Omental fat pad (tissue), 4 donors: Measurements from ENCODE around the gene TRMT10C. TPM values are rescaled to one million over a fixed set of nuclear protein-coding genes. Genes with fewer than 3 reads are reported as not detected.

Experiments
- ATAC-seq: fragments of 150-250 bp; one replicate; pipeline ENCODE4 v1.9.1; 2016; ENCODE audit warnings: mild to moderate bottlenecking, moderate library complexity; ENCODE audit not compliant: low FRiP score
- DNase-seq: peaks from one replicate; pipeline ENCODE4 v3.0.0-alpha.2; 2019; ENCODE audit warnings: low spot score
- CTCF ChIP-seq, 3 donors: fragments of 450-650 bp; IDR thresholded peaks; one replicate each; pipeline ENCODE4 v1.5.1; 2016 to 2017; ENCODE audit warnings: antibody characterized with exemption in 3 of 3, mild to moderate bottlenecking in 3 of 3, moderate library complexity in 2 of 3
- total RNA-seq, 4 donors: library from RNA; depleted of rRNA; stranded (reverse); fragments of >200 nt; gene quantifications; one replicate each; pipeline ENCODE4 v1.1.0, GENCODE V29; 2016

Gene TRMT10C
- total RNA-seq, 4 donors from 2014 or later, result 17.3 to 38.2 (median 22.4) TPM

- ATAC-seq, result no peak
- no peak for DNase-seq
- TF ChIP-seq CTCF (IDR thresholded peaks at IDR 0.05), result no peak
These were observed 40.4 kb upstream of the TRMT10C start for GRCh38 chr3:101521211-101521701.

- no peak for ATAC-seq
- no peak for TF ChIP-seq CTCF (IDR thresholded peaks at IDR 0.05)
These were observed 34.2 kb upstream of the TRMT10C start for GRCh38 chr3:101527441-101527840.

GRCh38 chr3:101527906-101528305, 33.8 kb upstream of the TRMT10C start:
- no peak for TF ChIP-seq CTCF (IDR thresholded peaks at IDR 0.05)
- no peak for ATAC-seq
- no peak for DNase-seq

More at GRCh38 chr3:101527441-101527840, 34.2 kb upstream of the TRMT10C start:
- DNase-seq, result no peak

- no peak for ATAC-seq
- no peak for DNase-seq
- TF ChIP-seq CTCF (IDR thresholded peaks at IDR 0.05), result no peak
These were observed 31.6 kb upstream of the TRMT10C start for GRCh38 chr3:101529816-101530685.

- no peak for TF ChIP-seq CTCF (IDR thresholded peaks at IDR 0.05)
- no peak for ATAC-seq
- no peak for DNase-seq
These were observed 31.0 kb upstream of the TRMT10C start for GRCh38 chr3:101530686-101531047.

GRCh38 chr3:101531473-101532086, 30.1 kb upstream of the TRMT10C start:
- no peak for ATAC-seq
- DNase-seq, result no peak
- TF ChIP-seq CTCF (IDR thresholded peaks at IDR 0.05), result no peak
